ENCODE data around the gene CYFIP2.

GRCh38 chr5:157306081-157306480 is 40.2 kb downstream of the CYFIP2 start:
- TF ChIP-seq CTCF (IDR thresholded peaks at IDR 0.05; ENCODE audit: low read length), result no peak
- TF ChIP-seq EZH2 (IDR thresholded peaks at IDR 0.05; ENCODE audit: borderline replicate concordance, low read length), result no peak
